GM21619 (cell line): ENCODE results near the gene SMAD4.

Experiments used
- ATAC-seq: cut with Tn5 transposase; IDR thresholded peaks from one replicate; pipeline ENCODE4 v1.9.1; 2021; ENCODE audit not compliant: unreplicated experiment

The SMAD4 gene

GRCh38 chr18:51020536-51020935 lies 9.5 kb upstream of the SMAD4 start:
- ATAC-seq, result no peak

GRCh38 chr18:51021226-51021965 lies 8.6 kb upstream of the SMAD4 start:
- no peak for ATAC-seq

GRCh38 chr18:51025512-51025911 lies 4.5 kb upstream of the SMAD4 start:
- ATAC-seq, result no peak

GRCh38 chr18:51028201-51028805 lies 1.7 kb upstream of the SMAD4 start:
- no peak for ATAC-seq

GRCh38 chr18:51029378-51029693 lies 677 bp upstream of the SMAD4 start:
- ATAC-seq, result no peak

- peak; percentile 46 for ATAC-seq
Observed at GRCh38 chr18:51030537-51031258, 685 bp downstream of the SMAD4 start.

GRCh38 chr18:51032193-51032592 lies 2.2 kb downstream of the SMAD4 start:
- ATAC-seq, result no peak

GRCh38 chr18:51037230-51037629 lies 7.2 kb downstream of the SMAD4 start:
- no peak for ATAC-seq

- no peak for ATAC-seq
Observed at GRCh38 chr18:51038110-51038509, 8.1 kb downstream of the SMAD4 start.

- peak; percentile 56 for ATAC-seq
Observed at GRCh38 chr18:51039138-51040112, 9.4 kb downstream of the SMAD4 start.

- ATAC-seq, result no peak
Observed at GRCh38 chr18:51041677-51042352, 11.8 kb downstream of the SMAD4 start.

GRCh38 chr18:51044928-51045585 lies 15.0 kb downstream of the SMAD4 start:
- no peak for ATAC-seq

GRCh38 chr18:51048190-51048589 lies 18.2 kb downstream of the SMAD4 start:
- ATAC-seq, result no peak

GRCh38 chr18:51049137-51049536 lies 19.1 kb downstream of the SMAD4 start:
- ATAC-seq, result no peak

GRCh38 chr18:51051105-51051712 lies 21.2 kb downstream of the SMAD4 start:
- peak; percentile 87 for ATAC-seq

- ATAC-seq, result no peak
Observed at GRCh38 chr18:51053814-51054213, 23.8 kb downstream of the SMAD4 start.

GRCh38 chr18:51054764-51055163 lies 24.8 kb downstream of the SMAD4 start:
- no peak for ATAC-seq

GRCh38 chr18:51059969-51060368 lies 30.0 kb downstream of the SMAD4 start:
- ATAC-seq, result no peak

GRCh38 chr18:51064256-51064655 lies 34.2 kb downstream of the SMAD4 start:
- ATAC-seq, result no peak

GRCh38 chr18:51066273-51066672 lies 36.3 kb downstream of the SMAD4 start:
- ATAC-seq, result no peak
